ENCODE measurements around the gene GATAD2A.
"Not testable (repeated sequence)": the region's sequence is repeated elsewhere in the genome, so short reads cannot be mapped to it uniquely, and the experiment has no call there.

Gene GATAD2A

GRCh38 chr19:19446655-19447437 is 41.4 kb downstream of the GATAD2A start:
- DNase-seq (ENCODE audit: low spot score) = no peak

GRCh38 chr19:19447536-19448237 is 42.2 kb downstream of the GATAD2A start:
- no peak for DNase-seq (ENCODE audit: low spot score)

GRCh38 chr19:19448238-19448544 is 42.7 kb downstream of the GATAD2A start:
- no peak for DNase-seq (ENCODE audit: low spot score)

- no peak for DNase-seq (ENCODE audit: low spot score)
Measured at GRCh38 chr19:19451429-19452242, 46.2 kb downstream of the GATAD2A start.

- DNase-seq (ENCODE audit: low spot score) = no peak
Measured at GRCh38 chr19:19452243-19453124, 47.0 kb downstream of the GATAD2A start.

- no peak for DNase-seq (ENCODE audit: low spot score)
Measured at GRCh38 chr19:19453125-19453454, 47.6 kb downstream of the GATAD2A start.

GRCh38 chr19:19455166-19455919 is 49.9 kb downstream of the GATAD2A start:
- not testable (repeated sequence) for DNase-seq (ENCODE audit: low spot score)

- no peak for DNase-seq (ENCODE audit: low spot score)
Measured at GRCh38 chr19:19457671-19458070, 52.2 kb downstream of the GATAD2A start.

GRCh38 chr19:19458110-19458816 is 52.8 kb downstream of the GATAD2A start:
- DNase-seq (ENCODE audit: low spot score) = no peak

GRCh38 chr19:19459073-19459472 is 53.6 kb downstream of the GATAD2A start:
- DNase-seq (ENCODE audit: low spot score) = no peak

GRCh38 chr19:19459707-19460251 is 54.3 kb downstream of the GATAD2A start:
- DNase-seq (ENCODE audit: low spot score) = peak; percentile 55

GRCh38 chr19:19460258-19460731 is 54.8 kb downstream of the GATAD2A start:
- no peak for DNase-seq (ENCODE audit: low spot score)

GRCh38 chr19:19460761-19461265 is 55.3 kb downstream of the GATAD2A start:
- no peak for DNase-seq (ENCODE audit: low spot score)

GRCh38 chr19:19461306-19461670 is 55.8 kb downstream of the GATAD2A start:
- DNase-seq (ENCODE audit: low spot score) = no peak

- DNase-seq (ENCODE audit: low spot score) = no peak
Measured at GRCh38 chr19:19461671-19462622, 56.5 kb downstream of the GATAD2A start.

GRCh38 chr19:19463348-19464117 is 58.1 kb downstream of the GATAD2A start:
- no peak for DNase-seq (ENCODE audit: low spot score)

GRCh38 chr19:19464339-19465098 is 59.0 kb downstream of the GATAD2A start:
- DNase-seq (ENCODE audit: low spot score) = no peak
